Measurements from ENCODE around the gene TRIP4.

TRIP4 gene

GRCh38 chr15:64398575-64398974 lies 10.9 kb downstream of the TRIP4 start:
- no peak overlapping the region for H3K4me2 ChIP-seq (ENCODE audit: low read length)
- H3K36me3 ChIP-seq (ENCODE audit: insufficient read depth, low read length): peaks cover 65% of the 10 kb centered on the region
- no peak overlapping the region for H3K27ac ChIP-seq (ENCODE audit: low read depth, low read length, poor library complexity, severe bottlenecking)
- no peak overlapping the region for H3K9ac ChIP-seq (ENCODE audit: low read length)
- no peaks in the 10 kb centered on the region for H3K4me1 ChIP-seq (ENCODE audit: insufficient read depth, low read length, severe bottlenecking)
- no peaks in the 10 kb centered on the region for H4K20me1 ChIP-seq (ENCODE audit: insufficient read depth, low read length)
- H3F3A ChIP-seq (ENCODE audit: insufficient read depth, low read length): no peaks in the 10 kb centered on the region; the same call in 1 of the 2 replicates
- no peak overlapping the region for H3K4me3 ChIP-seq (ENCODE audit: low read depth, low read length, poor library complexity, severe bottlenecking)
- TF ChIP-seq EZH2 (IDR thresholded peaks at IDR 0.05; ENCODE audit: borderline replicate concordance, low read length) (no peak), CTCF (IDR thresholded peaks at IDR 0.05; ENCODE audit: low read length) (no peak)
- H2AFZ ChIP-seq (ENCODE audit: low read length): no peak overlapping the region
- no peaks in the 10 kb centered on the region for H3K9me3 ChIP-seq (ENCODE audit: low read length)
- H3K79me2 ChIP-seq (ENCODE audit: insufficient read depth, low read length): no peaks in the 10 kb centered on the region
- no peaks in the 10 kb centered on the region for H3K27me3 ChIP-seq (ENCODE audit: insufficient read depth, low read length)
- no peaks in the 10 kb centered on the region for H3K9me2 ChIP-seq (ENCODE audit: low read depth, low read length)

GRCh38 chr15:64400583-64400982 lies 12.9 kb downstream of the TRIP4 start:
- Histone ChIP-seq H3K27ac (ENCODE audit: low read depth, low read length, poor library complexity, severe bottlenecking) (no peak overlapping the region), H3F3A (ENCODE audit: insufficient read depth, low read length) (no peaks in the 10 kb centered on the region), H3K9me3 (ENCODE audit: low read length) (no peaks in the 10 kb centered on the region), H3K4me3 (ENCODE audit: low read depth, low read length, poor library complexity, severe bottlenecking) (no peak overlapping the region), H3K27me3 (ENCODE audit: insufficient read depth, low read length) (no peaks in the 10 kb centered on the region), H4K20me1 (ENCODE audit: insufficient read depth, low read length) (no peaks in the 10 kb centered on the region), H3K4me1 (ENCODE audit: insufficient read depth, low read length, severe bottlenecking) (no peaks in the 10 kb centered on the region), H3K9me2 (ENCODE audit: low read depth, low read length) (no peaks in the 10 kb centered on the region), H3K4me2 (ENCODE audit: low read length) (no peak overlapping the region), H3K79me2 (ENCODE audit: insufficient read depth, low read length) (no peaks in the 10 kb centered on the region), H2AFZ (ENCODE audit: low read length) (no peak overlapping the region), H3K9ac (ENCODE audit: low read length) (no peak overlapping the region), H3K36me3 (ENCODE audit: insufficient read depth, low read length) (peaks cover 64% of the 10 kb centered on the region)
- no peak for TF ChIP-seq EZH2 (IDR thresholded peaks at IDR 0.05; ENCODE audit: borderline replicate concordance, low read length)
- no peak for TF ChIP-seq CTCF (IDR thresholded peaks at IDR 0.05; ENCODE audit: low read length)

DNA sequence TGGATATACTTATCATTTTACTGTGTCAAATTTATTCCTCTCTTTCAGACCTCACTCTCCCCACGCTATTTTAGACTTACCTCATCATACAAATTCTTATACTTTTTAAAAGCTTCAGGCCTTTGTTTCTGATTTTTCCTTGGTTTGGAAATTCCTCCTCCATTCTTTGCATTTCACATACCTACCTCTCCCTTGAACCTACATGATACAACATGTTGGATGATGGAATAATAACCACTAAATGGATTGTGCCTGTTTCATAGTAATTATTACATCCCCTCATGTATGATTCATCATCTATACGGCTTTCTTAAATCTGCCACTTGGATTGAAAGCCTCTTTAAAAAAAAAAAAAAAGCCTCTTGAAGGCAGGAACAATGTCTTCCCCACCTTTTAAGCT lies 24.6 kb downstream of the TRIP4 start:
- H3K36me3 ChIP-seq (ENCODE audit: insufficient read depth, low read length): peaks cover 62% of the 10 kb centered on the region
- no peaks in the 10 kb centered on the region for H3K4me1 ChIP-seq (ENCODE audit: insufficient read depth, low read length, severe bottlenecking)
- no peak overlapping the region for H3K9ac ChIP-seq (ENCODE audit: low read length)
- TF ChIP-seq CTCF (IDR thresholded peaks at IDR 0.05; ENCODE audit: low read length) (no peak), EZH2 (IDR thresholded peaks at IDR 0.05; ENCODE audit: borderline replicate concordance, low read length) (no peak)
- no peaks in the 10 kb centered on the region for H3K79me2 ChIP-seq (ENCODE audit: insufficient read depth, low read length)
- H4K20me1 ChIP-seq (ENCODE audit: insufficient read depth, low read length): no peaks in the 10 kb centered on the region
- H3K9me3 ChIP-seq (ENCODE audit: low read length): no peaks in the 10 kb centered on the region
- H3K4me3 ChIP-seq (ENCODE audit: low read depth, low read length, poor library complexity, severe bottlenecking): no peak overlapping the region
- no peak overlapping the region for H3K27ac ChIP-seq (ENCODE audit: low read depth, low read length, poor library complexity, severe bottlenecking)
- H3K4me2 ChIP-seq (ENCODE audit: low read length): no peak overlapping the region
- H3K9me2 ChIP-seq (ENCODE audit: low read depth, low read length): no peaks in the 10 kb centered on the region
- H2AFZ ChIP-seq (ENCODE audit: low read length): no peak overlapping the region
- no peaks in the 10 kb centered on the region for H3F3A ChIP-seq (ENCODE audit: insufficient read depth, low read length)
- H3K27me3 ChIP-seq (ENCODE audit: insufficient read depth, low read length): no peaks in the 10 kb centered on the region
